SW480 (cell line): ENCODE results near the gene NDUFS1.
"Not testable (repeated sequence)": the region's sequence is repeated elsewhere in the genome, so short reads cannot be mapped to it uniquely, and the experiment has no call there.

Experiments
- DNase-seq: peaks from one replicate; pipeline ENCODE4 v3.0.0-alpha.2; 2016; ENCODE audit warnings: low spot score

NDUFS1 gene

DNA sequence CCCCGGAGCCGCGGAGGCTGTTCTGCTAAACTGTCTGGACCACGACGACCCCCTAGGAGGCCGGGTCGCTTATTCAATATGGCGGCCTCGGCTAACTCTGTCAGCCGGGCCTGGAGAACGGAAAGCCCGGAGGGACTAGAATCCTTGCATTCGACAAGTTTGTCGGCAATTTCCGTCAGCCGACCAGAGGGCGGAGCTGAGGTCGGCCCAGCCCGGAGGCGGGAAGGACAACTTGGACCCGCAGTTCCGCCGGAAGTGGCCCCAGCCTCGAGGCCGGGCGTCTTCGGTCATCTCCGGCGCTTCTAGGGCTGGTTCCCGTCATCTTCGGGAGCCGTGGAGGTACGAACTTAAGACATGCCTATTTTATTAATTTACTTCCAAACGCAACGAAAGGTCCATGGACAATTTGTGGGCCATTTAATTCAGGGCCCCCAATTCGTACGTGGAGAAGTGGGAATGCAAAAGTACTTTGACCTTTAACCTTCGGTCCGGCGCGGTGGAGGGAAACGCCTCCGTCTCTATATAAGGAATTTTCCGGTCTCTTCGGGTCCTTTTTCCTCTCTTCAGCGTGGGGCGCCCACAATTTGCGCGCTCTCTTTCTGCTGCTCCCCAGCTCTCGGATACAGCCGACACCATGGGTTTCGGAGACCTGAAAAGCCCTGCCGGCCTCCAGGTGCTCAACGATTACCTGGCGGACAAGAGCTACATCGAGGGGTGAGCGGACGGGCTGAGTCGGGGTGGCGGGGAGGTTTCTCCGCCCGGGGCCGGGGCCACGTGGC lies at the start of gene NDUFS1, which contains the start of gene EEF1B2:
Gene NDUFS1, minus strand, starts transcription at position 99 of the 779 bp plus-strand sequence. CDS start 5,766 bp downstream, outside the sequence.
Gene EEF1B2, plus strand, starts transcription at position 550 of the 779 bp plus-strand sequence. Its CDS starts 85 bp downstream, at position 635.
- DNase-seq = peak; percentile 96

DNA sequence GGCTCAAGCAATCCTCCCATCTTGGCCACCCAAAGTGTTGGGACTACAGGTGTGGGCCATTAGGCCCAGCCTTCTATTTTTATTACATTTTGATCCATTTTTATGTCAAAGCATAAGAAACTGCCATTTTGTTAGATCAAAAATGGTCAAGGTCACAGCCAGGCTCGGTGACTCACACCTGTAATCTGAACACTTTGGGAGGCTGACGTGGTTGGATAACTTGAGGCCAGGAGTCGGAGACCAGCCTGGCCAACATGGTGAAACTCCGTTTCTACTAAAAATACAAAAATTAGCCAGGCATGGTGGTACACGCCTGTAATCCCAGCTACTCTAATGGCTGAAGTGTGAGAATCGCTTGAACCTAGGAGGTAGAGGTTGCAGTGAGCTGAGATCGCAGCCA lies 49.7 kb upstream of the NDUFS1 start:
- no peak for DNase-seq

DNA sequence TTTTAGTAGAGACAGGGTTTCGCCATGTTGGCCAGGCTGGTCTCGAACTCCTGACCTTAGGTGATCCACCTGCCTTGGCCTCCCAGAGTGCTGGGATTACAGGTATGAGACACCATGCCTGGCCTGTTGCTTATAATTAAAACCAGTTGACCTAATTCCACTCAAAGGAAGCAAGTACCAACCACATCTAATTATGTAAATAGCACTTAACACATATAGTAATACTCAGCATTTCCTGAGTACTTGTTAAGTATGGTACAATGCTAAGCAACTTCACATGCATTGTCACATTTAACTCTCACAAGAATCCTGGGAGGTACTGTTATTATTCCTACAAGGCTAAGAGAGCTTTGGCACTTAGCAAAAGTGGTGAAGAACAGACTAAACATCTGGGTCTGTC lies 48.1 kb upstream of the NDUFS1 start:
- not testable (repeated sequence) for DNase-seq

DNA sequence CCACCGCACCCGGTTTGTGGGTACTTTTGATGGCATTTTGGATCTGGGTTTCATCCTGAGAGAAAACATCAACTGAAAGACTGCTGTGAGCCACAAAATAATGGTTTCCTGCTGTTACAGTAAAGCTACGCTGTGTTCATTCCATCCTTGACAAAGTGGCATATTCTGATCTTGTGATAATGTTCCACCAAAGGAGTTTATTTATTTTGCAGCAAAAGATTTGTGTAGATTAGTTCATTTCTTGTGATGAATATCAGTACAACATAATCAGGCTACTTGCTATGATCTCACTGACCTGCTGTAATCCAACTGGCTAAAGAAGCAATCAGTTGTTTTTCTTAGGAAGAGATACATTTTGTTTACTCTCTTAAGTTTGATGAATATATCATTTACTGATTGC lies 45.5 kb upstream of the NDUFS1 start:
- DNase-seq = no peak

DNA sequence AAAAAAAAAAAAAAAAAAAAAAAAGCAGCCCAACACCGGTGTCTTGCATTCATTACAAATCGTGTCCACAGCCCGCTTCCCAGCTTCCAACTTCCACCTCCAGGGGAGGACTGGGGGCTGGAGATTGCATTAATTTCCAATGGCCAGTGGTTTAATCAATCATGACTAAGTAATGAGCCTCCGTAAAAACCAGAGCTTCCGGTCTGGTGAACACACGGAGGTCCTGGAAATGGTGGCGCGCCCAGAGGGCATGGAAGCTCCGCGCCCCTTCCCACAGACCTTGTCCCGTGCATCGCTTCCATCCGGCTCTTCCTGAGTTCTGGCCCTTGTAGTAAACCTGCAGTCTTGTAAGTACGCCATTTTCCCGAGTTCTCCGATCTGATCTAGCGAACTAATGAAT lies 44.1 kb upstream of the NDUFS1 start:
- DNase-seq = no peak

DNA sequence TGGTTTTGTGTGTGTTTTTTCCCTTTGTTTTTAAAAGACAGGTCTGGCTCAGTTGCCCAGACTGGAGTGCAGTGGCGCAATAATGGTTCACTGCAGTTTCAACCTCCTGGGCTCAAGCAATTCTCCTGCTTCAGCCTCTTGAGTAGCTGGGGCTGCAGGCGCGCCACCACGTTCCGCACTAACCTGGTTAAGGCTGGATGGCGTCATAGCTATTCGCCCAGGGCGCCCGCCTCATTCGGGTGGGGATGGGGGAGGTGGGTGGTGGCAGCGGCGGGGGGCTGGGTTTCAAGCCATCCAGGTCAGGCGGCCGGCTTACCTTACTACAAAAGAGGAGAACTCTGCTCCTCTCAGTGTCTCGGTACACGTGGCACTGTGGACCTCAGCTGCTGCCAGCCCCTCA lies 43.2 kb upstream of the NDUFS1 start:
- no peak for DNase-seq

DNA sequence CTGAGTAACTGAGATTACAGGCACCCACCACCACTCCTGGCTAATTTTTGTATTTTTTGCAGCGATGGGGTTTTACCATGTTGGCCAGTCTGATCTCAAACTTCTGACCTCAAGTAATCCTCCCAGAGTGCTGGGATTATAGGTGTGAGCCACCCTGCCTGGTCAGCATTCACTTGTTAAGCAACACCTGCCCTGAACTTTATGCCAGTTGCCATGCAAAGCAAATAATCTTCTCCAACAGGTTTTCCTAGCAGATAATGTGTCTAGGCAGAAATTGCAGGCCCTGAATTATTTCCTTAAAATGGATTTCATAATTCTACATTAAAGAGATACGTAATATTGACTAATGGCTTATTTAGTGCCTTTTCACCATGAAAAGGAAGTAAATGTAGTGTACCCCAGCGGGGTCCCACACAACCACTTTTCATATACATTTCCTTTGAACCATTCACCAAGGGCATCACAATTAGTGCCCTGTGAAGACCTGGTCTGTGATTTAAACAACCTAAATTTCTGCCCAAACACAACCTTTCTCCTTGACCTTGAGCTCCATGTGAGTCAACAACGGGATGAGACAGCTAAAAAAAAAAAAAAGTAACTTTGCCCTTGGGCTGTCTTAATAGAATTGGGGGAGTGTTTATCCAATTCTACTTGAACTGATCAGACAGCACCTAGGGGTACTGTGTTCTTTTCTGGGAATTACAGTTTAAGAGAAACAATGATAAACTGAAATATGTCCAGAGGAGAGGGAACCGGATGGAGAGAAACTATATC lies 42.0 kb upstream of the NDUFS1 start:
- no peak for DNase-seq

DNA sequence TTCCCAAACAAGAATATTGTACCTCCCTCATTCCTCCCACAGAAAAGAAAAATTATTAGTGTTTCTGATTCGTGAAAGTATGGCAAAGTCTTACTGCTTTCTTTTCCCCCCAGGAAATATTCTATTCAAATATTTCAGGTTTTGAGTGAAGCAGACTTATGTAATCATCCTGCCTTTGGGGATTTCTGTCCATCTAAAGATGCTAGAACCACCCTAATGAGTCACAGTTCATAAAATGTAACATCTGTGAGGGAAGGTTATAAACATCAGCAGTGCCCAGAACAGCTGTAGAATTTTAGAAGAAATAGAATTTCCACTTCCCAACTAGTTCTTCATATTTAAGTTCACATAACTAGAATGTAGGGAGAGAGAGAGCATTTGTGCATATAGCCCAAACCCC lies 39.4 kb upstream of the NDUFS1 start:
- no peak for DNase-seq

DNA sequence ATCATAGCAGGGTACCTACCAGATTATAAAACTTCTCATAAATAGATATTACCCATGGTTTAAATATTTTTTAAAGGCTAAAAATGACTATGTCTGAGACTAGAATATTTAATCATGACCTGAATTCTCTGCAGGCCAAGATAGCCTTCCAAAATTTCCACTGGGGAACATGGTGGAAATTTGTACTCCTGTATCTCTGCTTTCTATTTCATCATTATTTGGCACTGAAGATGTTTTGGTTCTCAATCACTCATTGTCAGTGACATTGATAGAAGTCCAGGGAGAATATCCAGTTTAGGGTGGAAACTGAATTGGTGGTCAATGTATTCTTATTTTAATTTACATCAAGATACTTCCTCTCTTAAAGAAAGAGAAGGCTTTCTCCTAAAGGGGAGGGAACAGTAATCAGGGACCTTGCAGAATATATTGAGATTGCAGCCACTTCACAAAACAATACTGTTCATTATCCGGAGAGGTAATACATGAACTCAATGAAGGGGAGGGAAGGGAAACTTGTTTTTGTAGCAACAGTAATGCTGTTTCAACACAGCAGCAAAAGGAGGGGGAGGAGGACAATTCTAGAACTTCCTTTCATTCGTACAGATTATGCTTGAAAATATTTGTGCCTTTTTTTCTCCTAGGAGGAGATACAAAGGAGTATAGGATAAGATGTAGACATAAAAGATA lies 34.6 kb upstream of the NDUFS1 start:
- no peak for DNase-seq

DNA sequence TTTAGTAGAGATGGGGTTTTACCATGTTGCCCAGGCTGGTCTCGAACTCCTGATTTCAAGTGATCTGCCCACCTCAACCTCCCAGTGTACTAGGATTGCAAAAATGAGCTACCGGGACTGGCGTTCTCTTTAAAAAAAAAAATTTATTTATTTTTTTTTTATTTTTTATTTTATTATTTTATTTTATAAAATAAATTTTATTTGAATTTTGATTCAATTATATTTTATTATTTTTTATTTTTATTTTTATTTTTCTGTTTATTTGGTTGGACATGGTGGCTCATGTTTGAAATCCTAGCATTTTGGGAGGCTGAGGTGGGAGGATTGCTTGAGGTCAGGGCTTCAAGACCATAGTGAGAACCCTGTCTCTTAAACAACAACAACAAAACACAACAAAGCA lies 32.9 kb upstream of the NDUFS1 start:
- no peak for DNase-seq

DNA sequence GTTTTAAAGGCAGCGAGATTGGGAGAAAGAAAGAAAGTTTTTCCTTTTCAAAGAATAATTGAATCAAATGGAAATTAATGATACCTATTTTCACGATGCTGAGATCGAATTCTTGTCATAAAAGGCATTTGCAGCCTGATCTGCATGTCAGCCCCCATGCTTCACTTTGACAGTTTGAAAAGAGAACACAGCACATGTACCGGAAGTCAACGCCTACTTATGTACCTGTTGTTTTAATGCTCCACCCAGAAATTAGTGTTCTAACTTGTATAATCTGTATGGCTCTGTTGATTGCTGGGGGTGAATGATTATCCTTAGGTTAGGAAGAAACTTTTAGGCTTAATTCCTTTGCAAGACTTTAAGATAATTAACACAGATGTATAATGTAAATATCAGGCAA lies 31.4 kb upstream of the NDUFS1 start:
- no peak for DNase-seq

DNA sequence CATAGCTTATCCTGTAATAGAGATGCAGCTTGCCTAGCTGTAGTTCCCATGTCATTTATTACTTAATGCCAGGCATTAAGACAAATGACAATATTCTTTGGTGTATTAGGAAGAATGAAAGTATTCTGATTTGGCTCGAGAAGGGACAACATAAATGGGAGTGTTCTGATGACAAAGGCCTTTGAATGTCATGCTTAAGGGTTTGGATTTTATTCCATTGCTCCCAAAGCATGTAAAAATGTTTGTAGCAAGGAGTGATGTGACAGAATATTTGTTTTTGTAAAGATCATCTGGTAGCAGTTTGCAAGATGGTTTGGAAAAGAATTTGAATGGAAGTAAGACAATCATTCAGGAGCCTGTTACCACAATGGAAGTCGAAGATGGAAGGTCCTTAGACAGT lies 30.9 kb upstream of the NDUFS1 start:
- DNase-seq = no peak

DNA sequence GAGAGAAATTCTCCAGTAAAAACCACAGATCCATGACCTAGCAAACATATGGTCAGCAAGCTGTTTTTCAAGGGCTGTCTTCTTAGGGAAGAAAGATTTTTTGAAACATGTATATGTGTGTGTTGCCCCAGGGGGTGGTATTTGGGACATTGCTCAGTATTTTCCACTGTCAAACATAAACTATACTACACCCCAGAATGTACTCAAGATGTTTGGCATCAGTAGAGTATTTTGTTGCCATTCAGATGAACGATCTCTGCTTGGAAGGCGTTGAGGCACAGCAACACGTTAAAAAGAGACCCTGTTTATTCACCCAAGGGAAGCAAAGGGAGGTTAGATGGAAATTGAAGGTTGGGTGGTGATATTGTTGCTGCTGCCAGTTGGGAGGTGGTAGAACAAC lies 30.4 kb upstream of the NDUFS1 start:
- no peak for DNase-seq

DNA sequence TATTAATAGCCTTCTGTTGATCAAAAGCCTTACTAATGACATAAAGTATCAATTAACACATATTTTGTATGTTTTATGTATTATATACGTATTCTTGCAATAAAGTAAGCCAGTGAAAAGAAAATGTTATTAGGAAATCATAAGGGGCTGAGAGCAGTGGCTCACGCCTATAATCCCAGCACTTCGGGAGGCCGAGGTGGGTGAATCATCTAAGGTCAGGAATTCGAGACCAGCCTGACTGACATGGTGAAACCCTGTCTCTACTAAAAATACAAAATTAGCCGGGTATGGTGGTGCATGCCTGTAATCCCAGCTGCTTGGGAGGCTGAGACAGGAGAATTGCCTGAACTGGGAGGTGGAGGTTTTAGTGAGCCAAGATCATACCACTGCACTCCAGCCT lies 22.3 kb upstream of the NDUFS1 start:
- not testable (repeated sequence) for DNase-seq

DNA sequence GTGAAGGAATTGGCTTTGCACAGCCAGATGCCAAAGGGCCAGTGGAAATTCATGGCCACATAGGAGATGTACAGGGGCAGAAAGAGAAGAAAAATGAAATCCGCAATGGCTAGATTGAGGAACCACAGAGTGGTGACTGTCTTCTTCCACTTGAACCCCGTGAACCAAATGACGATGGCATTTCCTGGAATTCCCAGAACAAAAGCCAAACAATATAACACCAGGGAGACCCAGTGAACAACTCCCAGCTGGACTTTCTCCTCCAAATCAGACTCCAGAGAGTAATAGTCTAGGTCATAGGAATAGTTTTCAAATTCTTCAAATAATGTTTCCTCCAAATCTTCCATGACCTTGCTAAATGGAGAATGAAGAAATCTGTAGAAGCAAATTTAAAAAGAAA lies 17.7 kb upstream of the NDUFS1 start:
- DNase-seq = no peak

DNA sequence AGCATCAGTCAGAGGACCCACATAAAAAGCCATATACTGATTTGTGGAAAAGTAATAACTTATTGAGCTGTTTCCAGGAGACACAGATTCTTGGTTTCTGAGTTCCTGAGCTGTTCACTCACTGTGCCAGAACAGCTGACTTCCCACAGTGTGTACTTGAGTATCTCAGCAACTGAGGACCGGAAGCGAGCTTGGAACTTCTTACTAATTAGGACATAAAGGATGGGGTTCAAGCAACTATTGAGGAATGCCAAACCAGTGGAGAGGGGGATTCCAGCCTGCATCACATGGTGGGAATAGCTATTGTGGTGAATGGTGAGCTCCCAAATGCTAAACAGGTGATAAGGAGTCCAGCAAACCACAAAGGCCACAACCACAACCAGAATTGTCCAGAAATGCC lies 16.9 kb upstream of the NDUFS1 start:
- DNase-seq = no peak

DNA sequence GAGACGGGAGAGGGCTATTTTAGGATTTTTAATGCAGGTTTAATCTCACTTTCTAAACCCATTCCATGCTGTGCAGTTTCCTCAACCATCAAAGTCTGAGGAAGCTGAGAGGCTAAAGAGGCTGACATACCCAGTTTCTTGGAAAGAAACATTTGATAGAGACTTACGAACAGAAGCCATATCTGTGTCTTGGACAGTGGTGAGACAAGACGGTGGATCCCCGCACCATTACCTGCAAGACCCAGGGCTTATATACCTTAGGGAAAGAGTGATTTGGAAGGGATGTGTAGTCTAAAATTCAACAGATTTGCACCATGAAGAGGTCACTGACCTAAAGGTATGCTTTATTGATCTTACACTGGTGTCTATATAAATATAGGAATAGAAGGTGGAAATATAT lies 13.9 kb upstream of the NDUFS1 start:
- DNase-seq = no peak

DNA sequence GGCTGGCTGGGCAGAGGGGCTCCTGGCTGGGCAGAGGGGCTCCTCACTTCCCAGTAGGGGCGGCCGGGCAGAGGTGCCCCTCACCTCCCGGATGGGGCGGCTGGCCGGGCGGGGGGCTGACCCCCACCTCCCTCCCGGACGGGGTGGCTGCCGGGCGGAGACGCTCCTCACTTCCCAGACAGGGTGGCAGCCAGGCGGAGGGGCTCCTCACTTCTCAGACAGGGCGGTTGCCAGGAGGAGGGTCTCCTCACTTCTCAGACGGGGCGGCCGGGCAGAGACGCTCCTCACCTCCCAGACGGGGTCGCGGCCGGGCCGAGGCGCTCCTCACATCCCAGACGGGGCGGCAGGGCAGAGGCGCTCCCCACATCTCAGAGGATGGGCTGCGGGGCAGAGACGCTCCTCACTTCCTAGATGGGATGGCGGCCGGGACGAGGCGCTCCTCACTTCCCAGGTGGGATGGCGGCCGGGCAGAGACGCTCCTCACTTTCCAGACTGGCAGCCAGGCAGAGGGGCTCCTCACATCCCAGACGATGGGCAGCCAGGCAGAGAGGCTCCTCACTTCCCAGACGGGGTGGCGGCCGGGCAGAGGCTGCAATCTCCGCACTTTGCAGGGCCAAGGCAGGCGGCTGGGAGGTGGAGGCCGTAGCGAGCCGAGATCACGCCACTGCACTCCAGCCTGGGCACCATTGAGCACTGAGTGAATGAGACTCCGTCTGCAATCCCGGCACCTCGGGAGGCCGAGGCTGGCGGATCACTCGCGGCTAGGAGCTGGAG lies 12.6 kb upstream of the NDUFS1 start:
- DNase-seq = not testable (repeated sequence)

DNA sequence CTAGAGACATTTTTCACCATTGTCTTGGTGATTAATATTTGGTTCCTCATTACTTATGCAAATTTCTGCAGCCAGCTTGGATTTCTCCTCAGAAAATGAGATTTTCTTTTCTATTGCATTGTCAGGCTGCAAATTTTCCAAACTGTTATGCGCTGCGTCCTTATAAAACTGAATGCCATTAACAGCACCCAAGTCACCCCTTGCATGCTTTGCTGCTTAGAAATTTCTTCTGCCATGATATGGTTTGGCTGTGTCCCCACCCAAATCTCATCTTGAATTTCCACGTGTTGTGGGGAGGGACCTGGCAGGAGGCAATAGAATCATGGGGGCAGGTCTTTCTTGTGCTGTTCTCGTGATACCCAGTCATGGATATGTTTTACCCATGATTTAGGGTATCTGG lies 9.0 kb upstream of the NDUFS1 start:
- DNase-seq = not testable (repeated sequence)

DNA sequence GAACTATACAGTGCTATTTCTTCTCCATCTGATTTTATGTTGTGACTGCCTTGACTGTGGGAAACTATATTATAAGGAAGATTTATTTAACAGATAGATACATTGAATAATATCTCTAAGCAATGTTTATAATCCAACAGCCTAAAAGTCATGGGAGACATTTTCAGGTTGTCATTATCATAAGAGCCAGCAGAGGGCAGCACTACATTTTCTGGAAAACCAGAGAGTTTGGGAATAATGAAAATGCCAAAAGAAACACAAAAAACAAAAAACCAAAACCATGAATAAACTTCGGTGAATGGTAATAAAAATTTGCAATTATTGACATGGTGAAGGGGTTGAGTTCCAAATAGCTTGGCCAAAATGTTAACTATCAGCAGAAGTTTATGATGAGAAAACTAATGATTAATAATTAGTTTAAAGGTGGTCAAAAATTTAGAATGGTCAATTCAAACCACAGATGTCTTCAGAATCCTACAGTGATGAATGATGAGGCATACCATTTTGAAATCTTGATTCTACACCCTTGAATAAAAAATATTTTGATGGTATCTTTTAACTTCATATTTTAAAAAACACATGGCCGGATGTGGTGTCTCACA lies 5.1 kb upstream of the NDUFS1 start:
- DNase-seq = peak; percentile 27

DNA sequence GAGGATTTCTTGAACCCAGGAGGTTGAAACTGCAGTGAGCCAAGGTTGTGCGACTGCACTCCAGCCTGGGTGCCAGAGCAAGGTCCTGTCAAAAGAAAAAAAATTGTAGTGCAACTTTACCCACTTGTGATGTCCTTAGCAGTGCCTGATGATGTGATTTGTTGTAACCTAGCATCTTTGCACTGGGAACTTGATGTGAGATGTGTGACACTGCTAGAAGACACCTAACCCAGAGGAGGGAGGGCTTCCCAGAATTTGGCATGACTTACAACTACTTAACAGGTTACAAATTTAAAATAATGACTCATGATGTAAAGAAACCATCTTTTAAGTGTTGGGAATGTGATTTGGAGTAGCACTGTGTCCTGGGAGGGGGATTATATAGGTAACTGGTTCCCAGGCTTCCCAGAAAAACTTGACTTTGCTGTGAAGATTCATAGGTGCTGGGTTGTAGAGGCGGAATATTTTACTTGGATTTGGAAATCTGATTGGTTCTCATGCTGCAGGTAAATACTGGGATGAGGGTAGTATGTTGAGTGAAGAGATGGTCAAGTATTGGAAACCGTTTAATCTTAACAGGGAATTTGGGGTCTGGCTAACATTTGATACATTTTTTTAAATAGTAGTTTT lies 4.1 kb upstream of the NDUFS1 start:
- DNase-seq = no peak
